ENCODE results near the gene NR3C1. TPM values are rescaled to one million over a fixed set of nuclear protein-coding genes. Genes with fewer than 3 reads are reported as not detected.

NR3C1 gene
- total RNA-seq, 4 donors from 2014 or later, result 55.1 to 134 (median 87.3) TPM

GRCh38 chr5:143349177-143349576, 54.3 kb downstream of the NR3C1 start:
- H3K27ac ChIP-seq, result no peak overlapping the region
- no peaks in the 10 kb centered on the region for H3K9me3 ChIP-seq
- H3K36me3 ChIP-seq, result no peaks in the 10 kb centered on the region
- TF ChIP-seq POLR2A (IDR thresholded peaks at IDR 0.05) (no peak), CTCF (IDR thresholded peaks at IDR 0.05) (no peak)
- H3K27me3 ChIP-seq, result no peaks in the 10 kb centered on the region
- intact Hi-C loops (cut with DNase I; ENCODE audit: low total_unique reads), result no loop called here
- H3K4me1 ChIP-seq, result peaks cover 0 to 10% of the 10 kb centered on the region in 2 donors
- DNase-seq, result no peak
- H3K4me3 ChIP-seq, result no peak overlapping the region

DNA sequence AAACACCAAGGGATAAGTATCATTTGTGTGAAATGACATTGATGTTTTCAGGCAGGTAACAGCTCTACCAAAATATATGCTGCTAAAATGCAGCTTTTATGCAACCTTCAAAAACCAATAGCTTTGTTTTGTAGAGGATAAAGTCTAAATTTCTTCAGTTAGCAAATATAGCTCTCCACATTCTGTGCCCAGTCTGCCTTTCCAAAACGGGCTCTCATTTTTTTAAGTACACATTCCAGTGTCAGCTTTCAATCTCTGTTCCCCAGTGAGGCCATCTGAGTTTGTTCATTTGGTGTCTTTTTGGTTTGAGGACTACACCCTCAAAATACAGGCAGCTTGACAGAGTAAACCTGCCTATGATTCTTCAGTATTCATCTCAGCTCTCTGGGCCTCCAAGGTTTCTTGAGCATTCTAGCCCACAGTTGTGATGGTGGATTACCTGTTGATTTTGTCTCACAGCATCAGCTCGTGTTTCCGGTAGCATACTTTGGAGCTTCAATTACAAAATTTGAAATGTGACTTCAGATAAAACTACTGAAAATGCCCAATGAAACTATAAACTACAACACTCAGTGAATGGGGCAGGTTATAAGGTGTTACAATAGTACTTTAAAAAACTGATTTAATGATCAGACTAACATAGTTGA, 55.7 kb downstream of the NR3C1 start:
- H3K36me3 ChIP-seq, result no peaks in the 10 kb centered on the region
- H3K27ac ChIP-seq, result no peak overlapping the region
- no peaks in the 10 kb centered on the region for H3K9me3 ChIP-seq
- H3K4me3 ChIP-seq, result no peak overlapping the region
- H3K4me1 ChIP-seq, result no peaks in the 10 kb centered on the region
- H3K27me3 ChIP-seq, result no peaks in the 10 kb centered on the region
- intact Hi-C loops (cut with DNase I; ENCODE audit: low total_unique reads), result no loop called here
- DNase-seq, result no peak
- TF ChIP-seq POLR2A (IDR thresholded peaks at IDR 0.05) (no peak), CTCF (IDR thresholded peaks at IDR 0.05) (no peak)

DNA sequence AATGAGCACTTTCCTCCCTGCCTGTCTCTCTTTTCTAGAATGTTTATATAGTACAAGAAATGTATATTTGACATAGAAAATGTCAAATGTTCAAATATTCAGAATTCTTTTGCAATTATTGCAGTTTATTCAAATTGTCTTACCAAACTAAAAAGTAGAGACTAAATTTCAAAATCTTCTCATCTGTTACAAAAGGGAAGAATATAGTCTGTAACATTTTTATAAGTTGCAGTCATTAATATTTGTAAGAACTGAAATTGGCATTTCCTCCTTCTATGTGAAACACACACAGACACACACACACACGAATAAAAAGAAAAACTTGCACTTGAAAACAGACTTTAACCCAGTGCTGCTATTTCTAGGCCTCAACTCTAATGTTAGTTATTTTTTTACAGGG, 56.4 kb downstream of the NR3C1 start:
- no peaks in the 10 kb centered on the region for H3K36me3 ChIP-seq
- no peaks in the 10 kb centered on the region for H3K27me3 ChIP-seq
- DNase-seq, result no peak
- intact Hi-C loops (cut with DNase I; ENCODE audit: low total_unique reads), result no loop called here
- H3K27ac ChIP-seq, result no peak overlapping the region
- no peak for TF ChIP-seq CTCF (IDR thresholded peaks at IDR 0.05)
- TF ChIP-seq POLR2A (IDR thresholded peaks at IDR 0.05), result no peak
- no peaks in the 10 kb centered on the region for H3K4me1 ChIP-seq
- H3K9me3 ChIP-seq, result no peaks in the 10 kb centered on the region
- H3K4me3 ChIP-seq, result no peak overlapping the region

DNA sequence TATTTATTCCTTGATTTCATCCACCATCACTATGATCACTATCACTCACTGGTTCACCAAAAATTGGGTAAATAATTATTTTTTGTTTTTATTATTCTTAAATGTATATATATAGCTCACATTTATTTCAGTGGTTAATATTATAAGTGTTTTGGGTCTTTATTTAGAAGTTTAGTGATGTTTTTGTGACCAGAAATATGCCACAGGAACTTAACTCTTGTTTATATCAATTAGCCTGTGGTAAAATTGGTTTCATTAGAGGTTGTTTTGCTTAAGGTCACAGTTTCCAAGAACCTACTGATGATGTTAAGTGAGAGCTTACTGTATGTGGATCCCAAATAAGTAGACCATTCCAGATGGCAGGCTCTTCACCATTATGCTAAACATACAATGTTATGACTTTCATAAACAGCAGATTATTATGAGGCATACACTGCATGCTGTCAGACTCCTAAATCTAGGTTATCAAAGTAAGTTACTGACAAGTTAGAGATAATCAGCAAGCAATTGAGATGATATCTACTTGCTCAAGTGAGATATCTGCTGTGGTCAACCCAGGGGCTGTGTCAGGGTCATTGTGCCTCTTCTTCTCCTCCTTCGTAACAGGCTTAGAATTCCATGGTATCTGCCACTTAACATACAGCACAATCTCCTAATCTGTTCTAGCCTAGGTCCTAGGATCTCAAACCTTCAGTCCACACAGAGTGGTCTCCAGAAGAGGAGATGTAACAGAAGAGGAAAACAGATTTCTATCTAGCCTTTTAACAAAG, 57.6 kb downstream of the NR3C1 start:
- Histone ChIP-seq H3K27me3 (no peaks in the 10 kb centered on the region), H3K4me3 (no peak overlapping the region), H3K36me3 (no peaks in the 10 kb centered on the region), H3K4me1 (peaks cover 0 to 6% of the 10 kb centered on the region in 2 donors), H3K9me3 (no peaks in the 10 kb centered on the region), H3K27ac (no peak overlapping the region)
- intact Hi-C loops (cut with DNase I; ENCODE audit: low total_unique reads), result no loop called here
- no peak for DNase-seq
- TF ChIP-seq CTCF (IDR thresholded peaks at IDR 0.05) (no peak), POLR2A (IDR thresholded peaks at IDR 0.05) (no peak)

DNA sequence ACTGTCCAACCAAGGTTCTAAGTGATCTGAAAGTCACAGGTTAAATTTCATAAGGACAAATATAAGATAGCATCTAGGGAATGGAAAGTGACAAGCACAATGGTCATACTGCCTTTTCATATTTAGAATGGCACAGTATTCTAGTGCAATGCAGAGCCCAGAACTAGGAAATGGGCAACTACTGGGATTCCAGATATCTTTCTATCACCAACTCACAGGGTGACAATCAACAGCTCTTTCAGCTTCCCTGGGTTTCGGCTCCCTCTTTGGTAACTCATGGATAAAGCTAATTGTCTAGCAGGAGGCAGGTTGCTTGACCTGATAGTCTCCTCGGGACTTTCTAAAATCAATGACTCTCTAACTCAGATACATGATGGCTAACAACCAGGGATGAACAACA, 60.4 kb downstream of the NR3C1 start:
- H3K36me3 ChIP-seq, result no peaks in the 10 kb centered on the region
- H3K27ac ChIP-seq, result no peak overlapping the region
- H3K9me3 ChIP-seq, result no peaks in the 10 kb centered on the region
- DNase-seq, result no peak
- intact Hi-C loops (cut with DNase I; ENCODE audit: low total_unique reads), result no loop called here
- no peak for TF ChIP-seq POLR2A (IDR thresholded peaks at IDR 0.05)
- no peak for TF ChIP-seq CTCF (IDR thresholded peaks at IDR 0.05)
- no peak overlapping the region for H3K4me3 ChIP-seq
- H3K27me3 ChIP-seq, result no peaks in the 10 kb centered on the region
- peaks cover 0 to 6% of the 10 kb centered on the region in 2 donors for H3K4me1 ChIP-seq

Measured in uterus (tissue), 4 donors.